Adipocyte (in vitro differentiated cells): ENCODE measurements around the gene DENND4B.

Source experiments
- DNase-seq: peaks from one replicate; pipeline ENCODE4 v3.0.0-alpha.2; 2015; ENCODE audit warnings: low read depth
- H3K27me3 ChIP-seq: replicated peaks from 2 replicates; pipeline ENCODE4 v1.7.0; 2013; ENCODE audit warnings: mild to moderate bottlenecking, low read length, moderate library complexity; ENCODE audit not compliant: control insufficient read depth, insufficient read depth
- H3K36me3 ChIP-seq: 2 replicates; pipeline ENCODE4 v1.7.0; 2013; ENCODE audit warnings: low read length, mild to moderate bottlenecking, moderate library complexity; ENCODE audit not compliant: control insufficient read depth, insufficient read depth, severe bottlenecking
- H3K4me1 ChIP-seq: 2 replicates; pipeline ENCODE4 v1.7.0; 2013; ENCODE audit warnings: mild to moderate bottlenecking, low read length, moderate library complexity; ENCODE audit not compliant: control insufficient read depth, insufficient read depth
- H3K4me3 ChIP-seq: 2 replicates; pipeline ENCODE4 v1.7.0; 2013; ENCODE audit warnings: mild to moderate bottlenecking, low read length, moderate library complexity
- H3K9ac ChIP-seq: 2 replicates; pipeline ENCODE4 v1.7.0; 2013; ENCODE audit warnings: mild to moderate bottlenecking, low read length, moderate library complexity
- H3K9me3 ChIP-seq: 2 replicates; pipeline ENCODE4 v1.7.0; 2013; ENCODE audit warnings: mild to moderate bottlenecking, low read length, moderate library complexity; ENCODE audit not compliant: control insufficient read depth

Gene DENND4B

DNA sequence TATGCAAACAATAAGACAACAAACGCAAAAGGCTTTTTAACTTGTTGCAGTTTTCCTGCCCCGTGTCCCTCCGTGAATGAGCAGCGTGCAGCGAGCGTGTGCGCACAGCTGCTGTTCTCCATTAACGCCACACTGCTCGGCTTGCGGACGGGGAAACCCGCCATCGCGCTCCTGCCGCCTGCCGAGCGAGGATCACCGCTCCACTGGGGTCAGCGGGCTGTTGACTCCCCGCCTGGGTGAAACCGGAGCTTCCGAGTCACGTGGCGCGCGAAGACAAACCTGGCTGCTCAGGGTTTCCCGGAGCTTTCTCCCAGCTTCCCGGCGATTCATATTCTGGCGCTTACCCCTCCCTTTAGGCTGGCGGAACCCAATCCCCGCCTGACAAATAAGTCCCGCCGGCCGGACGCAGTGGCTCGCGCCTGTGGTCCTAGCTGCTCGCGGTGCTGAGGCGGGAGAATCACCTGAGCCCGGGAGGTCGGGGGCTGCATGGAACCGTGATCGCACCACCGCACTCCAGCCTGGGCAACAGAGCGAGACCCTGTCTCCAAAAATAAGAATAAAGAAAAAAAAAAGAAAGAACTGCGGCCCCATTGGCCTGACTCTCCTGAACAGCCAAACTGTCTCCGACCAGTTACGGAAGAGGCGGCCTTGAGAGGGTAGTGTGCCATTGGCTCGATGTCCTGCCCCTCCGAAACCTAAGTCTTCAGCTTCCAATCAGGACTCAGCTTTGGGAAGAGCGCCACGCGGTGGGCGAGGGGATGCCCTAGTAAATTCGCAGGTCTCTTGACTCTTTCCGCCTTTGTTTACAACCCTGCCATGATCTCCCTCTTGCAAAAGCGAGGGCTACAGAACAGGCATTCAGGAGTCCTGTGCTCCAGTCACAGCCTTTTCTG lies 20.8 kb upstream of the DENND4B start, which contains the start of gene CREB3L4:
Gene CREB3L4, plus strand, starts transcription at position 796 of the 893 bp plus-strand sequence. CDS start 624 bp downstream, outside the sequence.
- DNase-seq = peak; percentile 98

GRCh38 chr1:153963850-153964331 lies 17.4 kb upstream of the DENND4B start:
- H3K27me3 ChIP-seq = no peaks in the 10 kb centered on the region
- H3K4me1 ChIP-seq = peaks cover 42% of the 10 kb centered on the region
- peaks cover 10% of the 10 kb centered on the region for H3K36me3 ChIP-seq
- peak; percentile 64 for DNase-seq
- peak overlapping the region; percentile 87 for H3K4me3 ChIP-seq
- no peaks in the 10 kb centered on the region for H3K9me3 ChIP-seq
- H3K9ac ChIP-seq = peak overlapping the region; percentile 91

More for the DNA sequence above, 20.8 kb upstream of the DENND4B start, which contains the start of gene CREB3L4:
- peak within 1 kb of the TSS; percentile 86 for H3K9ac ChIP-seq
- H3K4me3 ChIP-seq = peak within 1 kb of the TSS; percentile 89
- no peaks in the 10 kb centered on the region for H3K9me3 ChIP-seq
- no peaks in the 10 kb centered on the region for H3K27me3 ChIP-seq
- peaks cover 28% of the 10 kb centered on the region for H3K4me1 ChIP-seq
- H3K36me3 ChIP-seq = no peaks in the 10 kb centered on the region

GRCh38 chr1:153963030-153963849 lies 16.7 kb upstream of the DENND4B start, which contains the start of gene SLC39A1:
Gene SLC39A1 (minus strand): TSS chr1:153963537. CDS start chr1:153962715, 822 bp downstream.
- Histone ChIP-seq H3K4me1 (peaks cover 41% of the 10 kb centered on the region), H3K27me3 (no peaks in the 10 kb centered on the region), H3K9ac (peak within 1 kb of the TSS; percentile 91), H3K36me3 (peaks cover 10% of the 10 kb centered on the region), H3K4me3 (peak within 1 kb of the TSS; percentile 87), H3K9me3 (no peaks in the 10 kb centered on the region)
- peak; percentile 99 for DNase-seq

GRCh38 chr1:153962088-153963029 lies 15.8 kb upstream of the DENND4B start:
- peak overlapping the region; percentile 87 for H3K4me3 ChIP-seq
- H3K9me3 ChIP-seq = no peaks in the 10 kb centered on the region
- H3K9ac ChIP-seq = peak overlapping the region; percentile 91
- peaks cover 10% of the 10 kb centered on the region for H3K36me3 ChIP-seq
- H3K4me1 ChIP-seq = peaks cover 36% of the 10 kb centered on the region
- H3K27me3 ChIP-seq = no peaks in the 10 kb centered on the region
- peak; percentile 71 for DNase-seq

DNA sequence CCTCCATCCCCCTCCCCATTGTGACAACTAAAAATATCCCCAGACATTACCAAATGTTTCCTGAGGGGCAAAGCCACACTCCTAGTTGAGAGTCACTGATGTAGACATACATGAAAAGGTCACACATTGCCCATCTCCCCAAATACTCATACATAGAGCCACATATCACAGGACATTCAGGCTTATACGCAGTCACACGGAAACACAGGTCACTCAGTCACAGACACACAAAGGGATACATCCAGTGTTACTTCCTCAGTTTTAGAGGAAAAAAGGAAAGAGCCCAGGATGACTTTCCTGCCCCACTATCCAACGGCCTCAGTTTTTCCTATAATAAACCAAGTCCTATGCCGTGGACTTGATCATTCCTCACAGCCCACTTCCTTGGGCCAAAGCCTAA lies 14.9 kb upstream of the DENND4B start:
- peak overlapping the region; percentile 87 for H3K4me3 ChIP-seq
- DNase-seq = no peak

GRCh38 chr1:153960206-153960605 lies 13.7 kb upstream of the DENND4B start:
- peaks cover 10% of the 10 kb centered on the region for H3K36me3 ChIP-seq
- DNase-seq = no peak
- H3K27me3 ChIP-seq = no peaks in the 10 kb centered on the region
- H3K9ac ChIP-seq = no peak overlapping the region
- H3K4me3 ChIP-seq = no peak overlapping the region
- H3K4me1 ChIP-seq = peaks cover 52% of the 10 kb centered on the region
- H3K9me3 ChIP-seq = no peaks in the 10 kb centered on the region

More for the DNA sequence above, 14.9 kb upstream of the DENND4B start:
- Histone ChIP-seq H3K4me1 (peaks cover 43% of the 10 kb centered on the region), H3K36me3 (peaks cover 10% of the 10 kb centered on the region), H3K9ac (peak overlapping the region; percentile 91), H3K9me3 (no peaks in the 10 kb centered on the region), H3K27me3 (no peaks in the 10 kb centered on the region)

GRCh38 chr1:153959454-153959853 lies 12.9 kb upstream of the DENND4B start:
- H3K9ac ChIP-seq = peak overlapping the region; percentile 97
- H3K4me1 ChIP-seq = peaks cover 52% of the 10 kb centered on the region
- H3K36me3 ChIP-seq = peaks cover 10% of the 10 kb centered on the region
- DNase-seq = no peak
- H3K9me3 ChIP-seq = no peaks in the 10 kb centered on the region
- H3K4me3 ChIP-seq = no peak overlapping the region
- no peaks in the 10 kb centered on the region for H3K27me3 ChIP-seq

DNA sequence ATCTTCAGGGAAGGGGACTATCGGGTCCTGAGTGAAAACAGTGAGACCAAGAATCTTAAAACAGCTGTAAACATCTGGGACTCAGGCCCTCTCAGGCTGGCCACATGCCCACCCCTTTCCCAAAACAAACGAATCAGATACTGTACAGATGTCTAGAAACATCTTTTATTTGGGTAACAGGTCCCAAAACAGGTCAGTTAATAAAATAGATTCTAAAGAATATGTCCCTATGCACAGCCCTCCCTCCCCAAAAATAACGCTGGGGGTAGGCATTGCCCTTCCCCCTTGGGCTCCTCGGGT lies 12.4 kb upstream of the DENND4B start:
- H3K27me3 ChIP-seq = no peaks in the 10 kb centered on the region

GRCh38 chr1:153958111-153958960 lies 11.8 kb upstream of the DENND4B start, which contains the start of gene CRTC2:
Gene CRTC2 (minus strand): TSS chr1:153958612. CDS start chr1:153958497, 115 bp downstream.
- H3K36me3 ChIP-seq = peaks cover 13% of the 10 kb centered on the region
- DNase-seq = peak; percentile 99
- peaks cover 44% of the 10 kb centered on the region for H3K4me1 ChIP-seq
- no peaks in the 10 kb centered on the region for H3K27me3 ChIP-seq
- peak within 1 kb of the TSS; percentile 94 for H3K4me3 ChIP-seq
- peak within 1 kb of the TSS; percentile 97 for H3K9ac ChIP-seq
- H3K9me3 ChIP-seq = no peaks in the 10 kb centered on the region

More for the DNA sequence above, 12.4 kb upstream of the DENND4B start:
- peak overlapping the region; percentile 97 for H3K9ac ChIP-seq
- H3K4me1 ChIP-seq = peaks cover 46% of the 10 kb centered on the region
- DNase-seq = no peak
- H3K9me3 ChIP-seq = no peaks in the 10 kb centered on the region
- peak overlapping the region; percentile 94 for H3K4me3 ChIP-seq
- peaks cover 10% of the 10 kb centered on the region for H3K36me3 ChIP-seq
